HG02981 (cell line): Measurements from ENCODE around the gene PLPPR2.
"Not testable (repeated sequence)": the region's sequence is repeated elsewhere in the genome, so short reads cannot be mapped to it uniquely, and the experiment has no call there.

ENCODE experiments used
- ATAC-seq: cut with Tn5 transposase; IDR thresholded peaks from one replicate; pipeline ENCODE4 v1.9.1; 2021; ENCODE audit warnings: mild to moderate bottlenecking, moderate library complexity; ENCODE audit not compliant: unreplicated experiment

The PLPPR2 gene, protein sequence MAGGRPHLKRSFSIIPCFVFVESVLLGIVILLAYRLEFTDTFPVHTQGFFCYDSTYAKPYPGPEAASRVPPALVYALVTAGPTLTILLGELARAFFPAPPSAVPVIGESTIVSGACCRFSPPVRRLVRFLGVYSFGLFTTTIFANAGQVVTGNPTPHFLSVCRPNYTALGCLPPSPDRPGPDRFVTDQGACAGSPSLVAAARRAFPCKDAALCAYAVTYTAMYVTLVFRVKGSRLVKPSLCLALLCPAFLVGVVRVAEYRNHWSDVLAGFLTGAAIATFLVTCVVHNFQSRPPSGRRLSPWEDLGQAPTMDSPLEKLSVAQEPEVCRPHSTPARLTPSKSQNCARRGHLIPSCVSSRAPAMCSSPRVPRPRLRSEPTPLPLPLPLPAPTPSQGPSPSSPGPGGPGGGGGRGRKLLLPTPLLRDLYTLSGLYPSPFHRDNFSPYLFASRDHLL

GRCh38 chr19:11355160-11356073 is at the start of gene PLPPR2:
TSS of gene PLPPR2 (plus strand) at chr19:11355432. CDS start at chr19:11357674, 2,242 bp downstream.
- no peak for ATAC-seq

DNA sequence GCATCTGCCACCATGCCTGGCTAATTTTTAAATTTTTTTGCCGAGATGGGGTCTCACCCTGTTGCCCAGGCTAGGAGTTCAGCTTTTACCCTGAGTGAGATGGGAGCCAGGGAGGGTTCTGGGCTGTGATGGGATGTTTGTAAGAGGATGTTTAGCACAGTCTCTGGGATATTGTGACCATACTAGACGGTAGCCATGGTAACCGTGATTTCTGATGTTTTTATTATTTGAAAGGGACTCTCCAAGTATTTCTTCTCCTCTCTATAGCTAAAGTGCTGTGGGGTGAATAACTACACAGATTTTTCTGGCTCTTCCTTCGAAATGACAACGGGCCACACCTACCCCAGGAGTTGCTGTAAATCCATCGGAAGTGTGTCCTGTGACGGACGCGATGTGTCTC is 48.9 kb upstream of the PLPPR2 start:
- no peak for ATAC-seq

DNA sequence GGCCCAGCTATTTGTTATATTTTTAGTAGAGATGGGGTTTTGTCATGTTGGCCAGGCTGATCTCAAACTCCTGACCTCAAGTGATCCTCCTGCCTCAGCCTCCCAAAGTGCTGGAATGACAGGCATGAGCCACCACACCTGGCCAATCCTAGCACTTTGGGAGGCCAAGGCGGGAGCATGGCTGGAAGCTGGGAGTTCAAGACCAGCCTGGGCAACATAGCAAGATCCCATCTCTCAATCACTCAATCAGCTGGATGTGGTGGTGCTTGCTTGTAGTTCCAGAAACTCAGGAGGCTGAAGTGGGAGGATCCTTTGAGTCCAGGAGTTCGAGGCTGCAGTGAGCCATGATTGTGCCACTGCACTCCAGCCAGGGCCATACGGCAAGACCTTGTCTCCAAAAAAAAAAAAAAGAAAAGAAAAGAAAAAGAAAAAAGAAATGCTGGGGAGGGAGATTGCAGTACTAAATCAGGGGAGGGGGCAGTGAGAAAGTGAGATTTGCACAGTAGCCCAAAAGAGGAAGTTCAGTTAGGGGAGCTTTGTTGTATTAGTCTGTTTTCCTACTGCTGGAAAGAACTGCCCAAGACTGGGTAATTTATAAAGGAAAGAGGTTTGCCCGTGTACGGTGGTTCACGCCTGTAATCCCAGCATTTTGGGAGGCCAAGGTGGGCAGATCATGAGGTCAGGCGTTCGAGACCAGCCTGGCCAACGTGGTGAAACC is 34.8 kb upstream of the PLPPR2 start:
- ATAC-seq = not testable (repeated sequence)

GRCh38 chr19:11321191-11322126 is 33.8 kb upstream of the PLPPR2 start:
- no peak for ATAC-seq

GRCh38 chr19:11322269-11323024 is 32.8 kb upstream of the PLPPR2 start:
- no peak for ATAC-seq

DNA sequence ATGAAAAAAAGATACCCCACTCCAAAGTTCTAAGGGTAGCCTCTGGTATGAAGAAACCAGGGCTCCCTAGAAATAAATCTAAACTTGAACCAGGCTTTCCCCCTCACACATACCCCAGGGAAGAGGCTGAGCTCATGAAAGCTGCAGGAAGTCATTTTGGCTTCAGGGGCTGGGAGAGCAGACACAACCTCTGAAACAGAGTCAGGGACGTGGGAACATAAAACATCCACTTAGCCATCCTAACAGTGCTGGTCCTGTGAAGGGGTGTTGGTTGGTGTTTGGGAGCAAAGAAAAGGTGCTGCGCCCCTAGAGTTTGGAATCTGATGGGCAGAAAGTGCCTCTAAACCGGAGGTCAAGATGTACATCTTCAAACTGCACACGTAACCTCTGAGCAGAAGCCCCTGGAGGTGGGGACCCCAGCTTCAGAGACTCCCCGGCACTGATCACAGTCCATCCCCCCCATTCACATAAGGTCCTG is 31.6 kb upstream of the PLPPR2 start:
- no peak for ATAC-seq

DNA sequence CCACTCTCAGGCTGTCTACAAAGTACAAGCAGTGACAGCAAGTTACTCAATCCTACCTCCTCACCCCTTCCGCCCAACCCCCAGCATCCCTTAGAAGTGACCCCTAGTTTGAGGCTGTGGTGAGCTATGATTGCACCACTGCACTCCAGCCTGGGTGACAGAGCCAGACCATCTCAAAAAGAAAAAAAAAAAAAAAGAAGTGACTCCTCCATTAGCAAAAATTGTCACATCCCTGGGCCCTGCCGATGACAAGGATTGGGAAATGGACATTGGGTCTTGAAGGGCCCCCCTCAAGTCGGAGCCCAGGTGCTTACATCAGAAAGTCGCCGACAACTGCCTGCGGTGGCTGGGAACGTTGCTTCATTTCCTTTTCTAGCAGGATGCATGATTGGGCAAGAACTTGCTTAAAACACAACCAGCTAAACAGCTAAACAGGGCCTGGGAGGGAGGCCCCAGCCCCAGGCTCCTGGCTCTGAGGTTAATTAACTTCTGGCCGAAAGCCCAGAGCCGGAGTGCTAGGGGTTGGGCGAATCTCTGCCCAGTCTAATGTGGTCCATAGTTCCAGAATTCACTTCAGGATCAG is 31.1 kb upstream of the PLPPR2 start:
- peak; percentile 51 for ATAC-seq

DNA sequence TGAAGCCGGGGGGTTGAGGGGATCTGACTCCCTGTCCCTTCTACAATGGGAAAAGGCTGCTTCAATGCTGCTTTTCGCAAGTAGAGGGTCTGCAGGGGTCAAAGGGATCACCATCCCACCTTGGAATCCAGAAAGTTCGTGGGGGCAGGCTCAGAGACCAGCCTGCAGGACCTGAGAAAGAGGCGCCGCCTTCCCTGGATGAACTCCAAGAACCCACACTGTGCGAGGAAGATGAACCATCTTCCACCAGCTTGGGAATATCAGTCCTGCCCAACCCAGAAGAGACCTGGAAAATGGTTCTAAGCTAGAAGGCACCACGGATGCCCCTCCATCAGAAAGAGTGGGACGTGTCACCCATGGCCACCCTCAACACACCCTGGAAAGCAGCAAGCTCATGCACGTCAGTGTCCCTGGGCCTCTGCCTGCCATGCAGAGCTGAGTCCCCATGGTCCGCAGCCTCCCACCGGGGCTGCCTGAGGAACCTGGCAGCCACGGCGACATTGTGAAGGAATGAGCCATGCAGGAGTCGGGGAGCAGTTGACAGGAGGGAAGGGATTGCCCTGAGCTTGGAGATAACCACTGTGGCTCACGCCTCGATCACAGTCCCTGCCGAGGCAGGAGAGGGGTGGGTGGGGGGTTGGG is 30.4 kb upstream of the PLPPR2 start:
- no peak for ATAC-seq

GRCh38 chr19:11325544-11325943 is 29.7 kb upstream of the PLPPR2 start:
- ATAC-seq = no peak

GRCh38 chr19:11330127-11330526 is 25.1 kb upstream of the PLPPR2 start:
- no peak for ATAC-seq

DNA sequence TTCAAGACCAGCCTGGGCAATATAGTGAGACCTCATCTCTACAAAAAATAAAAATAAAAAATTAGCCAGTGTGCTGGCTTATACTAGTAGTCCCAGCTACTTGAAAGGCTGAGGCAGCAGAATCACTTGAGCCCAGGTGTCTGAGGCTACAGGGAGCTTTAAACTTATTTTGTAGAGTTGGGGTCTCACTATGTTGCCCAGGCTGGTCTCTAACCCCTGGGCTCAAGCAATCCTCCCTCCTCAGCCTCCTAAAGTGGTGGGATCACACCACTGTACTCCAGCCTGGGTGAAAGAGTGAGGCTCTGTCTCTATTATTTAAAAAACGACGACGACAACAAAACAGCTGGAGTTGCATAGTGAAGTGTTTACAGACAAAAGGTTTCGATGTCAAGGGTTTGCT is 23.7 kb upstream of the PLPPR2 start:
- ATAC-seq = no peak

DNA sequence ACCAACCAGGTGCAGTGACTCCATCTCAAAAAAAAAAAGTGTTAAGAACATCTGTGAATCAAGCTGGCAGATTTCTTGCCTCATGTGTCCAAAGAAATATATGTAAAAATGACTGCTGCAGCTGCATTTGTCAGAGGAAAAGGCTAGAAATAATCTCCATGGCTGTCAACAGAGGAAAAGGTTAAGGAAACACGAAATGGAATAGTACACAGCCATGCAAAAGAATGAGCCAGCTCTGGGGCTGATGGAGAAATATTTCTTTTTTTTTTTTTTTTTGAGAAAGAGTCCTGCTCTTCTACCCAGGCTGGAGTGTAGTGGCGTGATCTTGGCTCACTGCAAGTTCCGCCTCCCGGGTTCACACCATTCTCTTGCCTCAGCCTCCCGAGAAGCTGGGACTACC is 22.4 kb upstream of the PLPPR2 start:
- no peak for ATAC-seq

DNA sequence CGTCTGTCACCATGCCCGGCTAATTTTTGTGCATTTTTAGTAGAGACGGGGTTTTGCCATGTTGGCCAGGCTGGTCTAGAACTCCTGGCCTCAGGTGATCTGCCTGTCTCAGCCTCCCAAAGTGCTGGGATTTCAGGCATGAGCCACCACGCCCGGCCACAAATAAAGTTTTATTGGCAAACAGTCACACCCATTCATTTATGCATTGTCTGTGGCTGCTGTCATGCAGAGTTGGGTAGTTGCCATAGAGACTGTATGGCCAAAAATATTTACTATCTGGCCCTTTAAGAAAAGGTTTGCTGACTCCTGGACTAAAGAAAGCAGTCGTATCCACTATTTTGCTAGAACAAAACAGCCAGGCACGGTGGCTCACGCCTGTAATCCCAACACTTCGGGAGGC is 21.4 kb upstream of the PLPPR2 start:
- not testable (repeated sequence) for ATAC-seq

GRCh38 chr19:11335449-11336146 is 19.6 kb upstream of the PLPPR2 start:
- no peak for ATAC-seq

DNA sequence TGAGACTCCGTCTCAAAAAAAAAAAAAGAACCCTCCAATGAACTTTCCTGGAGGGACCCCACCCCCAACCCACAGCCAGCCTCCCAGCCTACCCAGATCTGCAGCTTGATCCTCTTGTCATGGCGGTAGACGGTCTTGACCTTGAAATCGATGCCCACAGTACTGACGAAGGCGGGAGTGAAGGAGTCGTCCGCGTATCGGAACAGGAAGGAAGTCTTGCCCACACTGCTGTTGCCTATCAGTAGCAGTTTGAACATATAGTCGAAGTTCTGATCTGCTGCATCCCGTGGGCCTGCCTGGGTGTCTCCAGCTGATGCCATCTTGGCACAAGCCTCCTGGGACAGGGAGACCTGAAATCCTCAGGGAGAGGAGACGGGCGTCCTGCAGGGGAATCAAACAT is 18.2 kb upstream of the PLPPR2 start:
- no peak for ATAC-seq

DNA sequence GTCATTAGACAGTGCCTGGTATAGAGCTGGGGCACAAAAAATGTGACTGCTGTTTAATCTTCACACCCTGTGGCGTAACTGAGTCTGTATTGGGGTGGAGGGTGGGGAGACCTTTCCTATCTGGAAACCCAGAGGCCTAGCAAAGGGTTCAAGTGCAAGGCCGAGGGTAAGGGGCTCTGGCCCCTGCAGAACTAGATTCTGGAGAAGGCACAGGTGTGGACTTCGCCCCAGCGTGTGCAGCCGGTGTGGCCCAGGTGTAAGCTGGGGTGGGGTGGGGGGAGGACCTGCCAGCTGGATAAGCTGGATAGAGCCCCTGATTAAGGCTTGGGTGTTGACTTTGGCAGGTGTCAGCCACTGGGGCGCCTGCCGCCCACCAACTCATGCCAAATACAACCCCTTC is 17.1 kb upstream of the PLPPR2 start:
- no peak for ATAC-seq

DNA sequence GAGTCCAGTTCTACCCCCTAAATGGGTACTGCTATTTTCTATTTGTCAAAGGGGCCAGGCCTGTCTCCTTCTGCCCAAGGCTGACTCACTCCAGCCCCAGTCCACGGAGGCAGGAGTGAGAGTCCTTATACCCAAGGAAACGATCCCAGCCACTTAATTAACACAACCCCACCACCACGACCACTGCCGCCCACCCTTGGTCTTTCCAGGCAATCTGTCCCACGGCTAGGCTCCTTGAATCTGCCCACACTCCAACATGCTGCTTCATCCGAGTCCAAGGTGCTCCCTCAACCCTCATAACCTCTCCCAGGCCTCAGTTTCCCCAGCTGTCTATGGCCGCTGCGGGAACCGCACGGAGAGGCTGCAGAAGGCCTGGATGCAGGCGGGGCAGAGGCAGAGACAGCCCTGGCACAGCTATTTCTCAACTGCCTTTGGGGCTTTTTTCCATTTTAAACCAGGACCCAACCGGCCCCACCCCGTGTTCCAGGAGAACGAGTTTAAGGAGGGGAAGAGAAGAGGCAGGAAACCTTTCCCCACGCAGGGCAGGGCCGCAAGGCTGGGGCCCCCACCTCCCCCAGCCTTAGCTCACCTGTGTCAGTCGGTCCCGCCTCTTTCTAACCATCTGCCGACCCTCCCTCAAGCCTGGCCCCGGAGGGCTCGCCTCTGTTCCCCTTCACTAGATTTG is 16.5 kb upstream of the PLPPR2 start:
- ATAC-seq = no peak
